ENCODE measurements around the gene MDM4.
A peak's percentile ranks its signal among the peaks of the same experiment; 100 is the strongest.

MDM4 gene

DNA sequence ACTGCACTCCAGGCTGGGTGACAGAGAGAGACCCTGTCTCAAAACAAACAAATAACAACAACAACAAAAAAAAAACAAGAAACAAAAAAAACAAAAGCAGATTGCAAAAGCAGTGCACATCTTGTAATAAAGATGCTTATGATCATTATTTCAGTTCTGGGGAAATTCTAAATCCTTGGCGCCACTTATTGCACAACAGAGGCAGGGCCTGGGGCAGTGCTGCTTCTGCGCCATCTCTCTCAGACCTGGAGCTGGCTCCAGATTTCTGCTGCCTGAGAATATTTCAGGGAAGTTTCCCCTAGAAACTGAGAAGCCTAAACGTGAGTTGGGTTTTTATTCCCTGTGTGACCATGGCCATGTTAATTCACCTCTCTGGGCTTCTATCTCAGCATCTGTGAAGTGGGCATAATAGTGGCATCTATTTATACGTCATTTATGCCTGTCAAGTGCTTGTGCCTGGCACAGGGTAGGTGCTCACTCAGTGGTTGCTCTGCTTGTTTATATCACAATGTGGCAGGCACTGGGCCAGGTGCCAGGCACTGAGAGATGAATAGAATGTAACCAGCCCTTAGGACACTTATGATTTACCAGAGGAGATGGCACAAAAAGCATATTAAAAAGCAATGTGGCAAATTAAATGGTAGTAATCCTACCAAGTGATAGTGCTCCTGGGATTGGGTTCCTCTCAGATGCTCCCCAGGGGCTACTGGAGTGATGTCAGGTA is 67.9 kb downstream of the MDM4 start:
- no CpG with 5 or more reads among the region's 4 CpGs for WGBS, 2 donors (ENCODE audit: extremely low coverage in 2 of 2, insufficient read length in 2 of 2, insufficient replicate concordance in 1 of 2)
- H3K14ac ChIP-seq (ENCODE audit: low read length) = no peak overlapping the region
- no peak overlapping the region for H4K91ac ChIP-seq (ENCODE audit: low read depth, low read length, poor library complexity)
- no peak overlapping the region for H3K4me2 ChIP-seq (ENCODE audit: insufficient read depth, low read length, poor library complexity, severe bottlenecking)
- no peak overlapping the region for H3K4me3 ChIP-seq (ENCODE audit: low read length in 2 of 2)
- no peak for DNase-seq (ENCODE audit: low spot score)
- H4K8ac ChIP-seq (ENCODE audit: low read depth, low read length) = no peak overlapping the region
- no peak overlapping the region for H3K9ac ChIP-seq (ENCODE audit: low read depth, low read length, poor library complexity)
- H3K4me1 ChIP-seq (ENCODE audit: control insufficient read depth in 2 of 2, insufficient read depth in 1 of 2, low read depth in 1 of 2, low read length in 2 of 2) = peaks cover 2 to 4% of the 10 kb centered on the region in 2 donors
- H3K36me3 ChIP-seq (replicated peaks in 1 of 2; ENCODE audit: control insufficient read depth in 2 of 2, insufficient read depth in 2 of 2, low read length in 2 of 2) = no peaks in the 10 kb centered on the region
- no peak overlapping the region for H3K4ac ChIP-seq (ENCODE audit: low read length)
- no peak overlapping the region for H2BK15ac ChIP-seq (ENCODE audit: low read length)
- no peak overlapping the region for H2BK120ac ChIP-seq (ENCODE audit: low read depth, low read length)
- H3K27ac ChIP-seq (replicated peaks; ENCODE audit: low read length) = no peak overlapping the region
- no peak overlapping the region for H2BK12ac ChIP-seq (ENCODE audit: low read length)
- peaks cover 0 to 3% of the 10 kb centered on the region in 2 donors for H3K9me3 ChIP-seq (replicated peaks in 1 of 2; ENCODE audit: control insufficient read depth in 2 of 2, insufficient read depth in 1 of 2, low read depth in 1 of 2, low read length in 2 of 2)
- H3K27me3 ChIP-seq (ENCODE audit: control insufficient read depth in 3 of 3, insufficient read depth in 3 of 3, low read depth in 1 of 3, low read length in 3 of 3) = no peaks in the 10 kb centered on the region
- H2BK5ac ChIP-seq (ENCODE audit: low read length) = no peak overlapping the region
- H3K18ac ChIP-seq (ENCODE audit: low read length) = no peak overlapping the region
- no peaks in the 10 kb centered on the region for H3K79me1 ChIP-seq (ENCODE audit: low read depth, low read length)
- H2AFZ ChIP-seq (ENCODE audit: low read length) = no peak overlapping the region
- H2AK5ac ChIP-seq (ENCODE audit: low read depth, low read length) = no peak overlapping the region
- no peak overlapping the region for H3K23ac ChIP-seq (ENCODE audit: low read depth, low read length, poor library complexity)

DNA sequence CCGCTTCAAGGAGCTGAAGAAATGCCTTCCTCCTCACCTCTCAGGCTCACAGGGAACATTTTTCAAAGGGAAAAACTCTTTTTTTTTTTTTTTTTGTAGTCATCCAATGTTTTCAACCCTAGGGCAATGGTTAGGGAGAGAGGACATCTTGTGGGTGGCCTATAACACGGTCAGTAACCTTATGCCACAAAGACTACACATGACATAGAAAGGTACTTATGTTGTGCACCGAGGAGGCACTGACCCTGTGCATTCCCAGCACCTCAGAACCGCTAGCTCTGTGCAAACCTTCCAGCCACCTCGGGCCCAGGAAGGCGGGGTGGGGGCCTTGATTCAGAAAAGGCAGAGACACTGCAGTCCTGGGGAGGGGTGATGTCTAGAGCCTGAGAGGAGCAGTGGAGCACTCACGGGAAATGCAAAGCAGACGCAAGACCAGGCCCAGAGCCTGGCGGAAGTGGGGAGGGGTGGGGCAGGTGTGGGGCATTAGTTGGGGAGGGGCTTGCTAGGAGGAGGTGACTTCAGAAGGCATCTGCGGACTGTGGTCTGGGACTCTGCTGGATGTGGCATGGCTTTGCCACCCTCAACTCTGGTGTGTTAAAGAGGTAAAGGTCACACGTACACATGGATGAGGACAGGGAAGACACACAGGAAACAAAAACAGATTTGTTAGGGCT is 68.6 kb downstream of the MDM4 start:
- no peaks in the 10 kb centered on the region for H3K79me1 ChIP-seq (ENCODE audit: low read depth, low read length)
- no peak overlapping the region for H2BK120ac ChIP-seq (ENCODE audit: low read depth, low read length)
- no peak overlapping the region for H2BK12ac ChIP-seq (ENCODE audit: low read length)
- H3K4ac ChIP-seq (ENCODE audit: low read length) = no peak overlapping the region
- no peaks in the 10 kb centered on the region for H3K4me1 ChIP-seq (ENCODE audit: control insufficient read depth in 2 of 2, insufficient read depth in 1 of 2, low read depth in 1 of 2, low read length in 2 of 2)
- H3K14ac ChIP-seq (ENCODE audit: low read length) = no peak overlapping the region
- no peak overlapping the region for H3K4me2 ChIP-seq (ENCODE audit: insufficient read depth, low read length, poor library complexity, severe bottlenecking)
- H3K27ac ChIP-seq (replicated peaks; ENCODE audit: low read length) = no peak overlapping the region
- no peak overlapping the region for H4K91ac ChIP-seq (ENCODE audit: low read depth, low read length, poor library complexity)
- no peak overlapping the region for H2BK15ac ChIP-seq (ENCODE audit: low read length)
- H3K23ac ChIP-seq (ENCODE audit: low read depth, low read length, poor library complexity) = peak overlapping the region; percentile 82
- no peak overlapping the region for H2BK5ac ChIP-seq (ENCODE audit: low read length)
- peak overlapping the region; percentile 73 for H3K18ac ChIP-seq (ENCODE audit: low read length)
- no peak for DNase-seq (ENCODE audit: low spot score)
- no peaks in the 10 kb centered on the region for H3K36me3 ChIP-seq (replicated peaks in 1 of 2; ENCODE audit: control insufficient read depth in 2 of 2, insufficient read depth in 2 of 2, low read length in 2 of 2)
- H3K9me3 ChIP-seq (replicated peaks in 1 of 2; ENCODE audit: control insufficient read depth in 2 of 2, insufficient read depth in 1 of 2, low read depth in 1 of 2, low read length in 2 of 2) = peaks cover 0 to 3% of the 10 kb centered on the region in 2 donors
- peaks cover 0 to 3% (median 0%) of the 10 kb centered on the region in 3 experiments for H3K27me3 ChIP-seq (ENCODE audit: control insufficient read depth in 3 of 3, insufficient read depth in 3 of 3, low read depth in 1 of 3, low read length in 3 of 3)
- no CpG with 5 or more reads among the region's 11 CpGs for WGBS, 2 donors (ENCODE audit: extremely low coverage in 2 of 2, insufficient read length in 2 of 2, insufficient replicate concordance in 1 of 2)
- H3K9ac ChIP-seq (ENCODE audit: low read depth, low read length, poor library complexity) = peak overlapping the region; percentile 56
- peak overlapping the region; percentile 53 for H2AFZ ChIP-seq (ENCODE audit: low read length)
- no peak overlapping the region for H4K8ac ChIP-seq (ENCODE audit: low read depth, low read length)
- no peak overlapping the region for H2AK5ac ChIP-seq (ENCODE audit: low read depth, low read length)
- H3K4me3 ChIP-seq (ENCODE audit: low read length in 2 of 2) = no peak overlapping the region

DNA sequence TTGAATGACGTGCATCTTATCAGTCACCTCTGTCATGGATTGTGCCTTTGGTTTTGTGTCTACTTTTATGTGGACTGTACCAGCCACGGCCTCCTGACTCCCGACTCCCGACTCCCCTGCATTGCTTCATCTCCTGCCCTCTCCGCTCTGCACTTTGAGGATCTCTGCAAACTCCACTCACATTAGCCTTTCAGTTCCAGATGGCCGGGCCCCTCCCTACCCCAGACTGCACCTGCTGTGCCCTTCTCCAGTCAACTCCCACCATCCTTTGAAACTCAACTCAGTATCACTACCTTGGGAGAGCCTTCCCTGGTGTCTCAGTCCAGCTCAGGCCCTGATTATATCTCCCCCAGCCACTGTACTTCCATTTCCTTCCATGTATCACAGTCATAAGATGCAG is 71.4 kb downstream of the MDM4 start:
- Histone ChIP-seq H4K91ac (ENCODE audit: low read depth, low read length, poor library complexity) (no peak overlapping the region), H3K4me3 (ENCODE audit: low read length in 2 of 2) (no peak overlapping the region)

DNA sequence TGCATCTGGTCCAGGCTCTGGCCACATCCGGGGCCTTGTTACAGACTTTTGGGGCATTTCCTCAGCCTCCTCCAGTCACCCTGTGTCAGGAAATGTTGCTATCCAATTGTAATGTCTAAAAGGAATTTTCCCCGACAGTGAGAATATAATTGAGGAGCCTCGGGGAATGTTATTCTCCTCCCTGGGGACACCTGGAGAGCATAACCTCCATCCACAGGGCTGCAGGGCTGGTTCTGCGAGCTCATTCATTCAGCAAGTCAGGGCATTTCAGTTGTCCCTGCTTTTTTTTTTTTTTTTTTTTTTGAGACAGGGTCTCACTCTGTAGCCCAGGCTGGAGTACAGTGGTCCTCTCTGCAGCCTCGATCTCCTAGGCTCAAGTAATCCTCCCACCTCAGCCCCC is 72.6 kb downstream of the MDM4 start:
- no peak for DNase-seq (ENCODE audit: low spot score)
- H3K4ac ChIP-seq (ENCODE audit: low read length) = no peak overlapping the region
- H3K9ac ChIP-seq (ENCODE audit: low read depth, low read length, poor library complexity) = no peak overlapping the region
- no peak overlapping the region for H4K8ac ChIP-seq (ENCODE audit: low read depth, low read length)
- H4K91ac ChIP-seq (ENCODE audit: low read depth, low read length, poor library complexity) = no peak overlapping the region
- H2BK15ac ChIP-seq (ENCODE audit: low read length) = no peak overlapping the region
- no peak overlapping the region for H3K4me3 ChIP-seq (ENCODE audit: low read length in 2 of 2)
- no CpG with 5 or more reads among the region's 5 CpGs for WGBS, 2 donors (ENCODE audit: extremely low coverage in 2 of 2, insufficient read length in 2 of 2, insufficient replicate concordance in 1 of 2)
- H3K14ac ChIP-seq (ENCODE audit: low read length) = peak overlapping the region; percentile 6
- peaks cover 0 to 3% of the 10 kb centered on the region in 2 donors for H3K9me3 ChIP-seq (replicated peaks in 1 of 2; ENCODE audit: control insufficient read depth in 2 of 2, insufficient read depth in 1 of 2, low read depth in 1 of 2, low read length in 2 of 2)
- no peak overlapping the region for H2AK5ac ChIP-seq (ENCODE audit: low read depth, low read length)
- no peak overlapping the region for H2BK120ac ChIP-seq (ENCODE audit: low read depth, low read length)
- H3K4me1 ChIP-seq (ENCODE audit: control insufficient read depth in 2 of 2, insufficient read depth in 1 of 2, low read depth in 1 of 2, low read length in 2 of 2) = peaks cover 0 to 2% of the 10 kb centered on the region in 2 donors
- no peak overlapping the region for H2BK5ac ChIP-seq (ENCODE audit: low read length)
- no peak overlapping the region for H2AFZ ChIP-seq (ENCODE audit: low read length)
- no peak overlapping the region for H3K4me2 ChIP-seq (ENCODE audit: insufficient read depth, low read length, poor library complexity, severe bottlenecking)
- peaks cover 0 to 3% (median 0%) of the 10 kb centered on the region in 3 experiments for H3K27me3 ChIP-seq (ENCODE audit: control insufficient read depth in 3 of 3, insufficient read depth in 3 of 3, low read depth in 1 of 3, low read length in 3 of 3)
- H3K36me3 ChIP-seq (replicated peaks in 1 of 2; ENCODE audit: control insufficient read depth in 2 of 2, insufficient read depth in 2 of 2, low read length in 2 of 2) = no peaks in the 10 kb centered on the region
- no peak overlapping the region for H3K23ac ChIP-seq (ENCODE audit: low read depth, low read length, poor library complexity)
- H2BK12ac ChIP-seq (ENCODE audit: low read length) = no peak overlapping the region
- no peaks in the 10 kb centered on the region for H3K79me1 ChIP-seq (ENCODE audit: low read depth, low read length)
- H3K27ac ChIP-seq (replicated peaks; ENCODE audit: low read length) = no peak overlapping the region
- H3K18ac ChIP-seq (ENCODE audit: low read length) = no peak overlapping the region

More for the DNA sequence above, 71.4 kb downstream of the MDM4 start:
- no peaks in the 10 kb centered on the region for H3K4me1 ChIP-seq (ENCODE audit: control insufficient read depth in 2 of 2, insufficient read depth in 1 of 2, low read depth in 1 of 2, low read length in 2 of 2)
- H3K18ac ChIP-seq (ENCODE audit: low read length) = no peak overlapping the region
- H2BK12ac ChIP-seq (ENCODE audit: low read length) = no peak overlapping the region
- WGBS, 2 donors (ENCODE audit: extremely low coverage in 2 of 2, insufficient read length in 2 of 2, insufficient replicate concordance in 1 of 2) = no CpG with 5 or more reads among the region's 6 CpGs
- H4K8ac ChIP-seq (ENCODE audit: low read depth, low read length) = no peak overlapping the region
- no peak overlapping the region for H2AK5ac ChIP-seq (ENCODE audit: low read depth, low read length)
- H2AFZ ChIP-seq (ENCODE audit: low read length) = no peak overlapping the region
- H3K23ac ChIP-seq (ENCODE audit: low read depth, low read length, poor library complexity) = no peak overlapping the region
- H3K9me3 ChIP-seq (replicated peaks in 1 of 2; ENCODE audit: control insufficient read depth in 2 of 2, insufficient read depth in 1 of 2, low read depth in 1 of 2, low read length in 2 of 2) = peaks cover 0 to 3% of the 10 kb centered on the region in 2 donors
- DNase-seq (ENCODE audit: low spot score) = no peak
- H3K36me3 ChIP-seq (replicated peaks in 1 of 2; ENCODE audit: control insufficient read depth in 2 of 2, insufficient read depth in 2 of 2, low read length in 2 of 2) = no peaks in the 10 kb centered on the region
- no peak overlapping the region for H3K27ac ChIP-seq (replicated peaks; ENCODE audit: low read length)
- H3K79me1 ChIP-seq (ENCODE audit: low read depth, low read length) = no peaks in the 10 kb centered on the region
- peaks cover 0 to 3% (median 0%) of the 10 kb centered on the region in 3 experiments for H3K27me3 ChIP-seq (ENCODE audit: control insufficient read depth in 3 of 3, insufficient read depth in 3 of 3, low read depth in 1 of 3, low read length in 3 of 3)
- no peak overlapping the region for H2BK5ac ChIP-seq (ENCODE audit: low read length)
- no peak overlapping the region for H2BK15ac ChIP-seq (ENCODE audit: low read length)
- H2BK120ac ChIP-seq (ENCODE audit: low read depth, low read length) = no peak overlapping the region
- H3K4me2 ChIP-seq (ENCODE audit: insufficient read depth, low read length, poor library complexity, severe bottlenecking) = no peak overlapping the region
- H3K14ac ChIP-seq (ENCODE audit: low read length) = no peak overlapping the region
- no peak overlapping the region for H3K4ac ChIP-seq (ENCODE audit: low read length)
- no peak overlapping the region for H3K9ac ChIP-seq (ENCODE audit: low read depth, low read length, poor library complexity)
